ENCODE measurements around the gene UBAC1.

The UBAC1 gene

GRCh38 chr9:135886147-135886981 is 74.8 kb downstream of the UBAC1 start:
- no peaks in the 10 kb centered on the region for H3K9me2 ChIP-seq (replicated peaks; ENCODE audit: low read depth, low read length)
- H3K4me3 ChIP-seq (ENCODE audit: low read length, poor library complexity, severe bottlenecking) = no peak overlapping the region
- H4K20me1 ChIP-seq (ENCODE audit: insufficient read depth, low read length, poor library complexity, severe bottlenecking) = peaks cover 85% of the 10 kb centered on the region
- H3K4me2 ChIP-seq (ENCODE audit: low read depth, low read length, poor library complexity, severe bottlenecking) = no peak overlapping the region
- no peaks in the 10 kb centered on the region for H3K27me3 ChIP-seq (ENCODE audit: insufficient read depth, low read length, poor library complexity, severe bottlenecking)
- peaks cover 14% of the 10 kb centered on the region; the same call in 1 of the 2 replicates for H3K36me3 ChIP-seq (ENCODE audit: insufficient read depth, low read length)
- H2AFZ ChIP-seq (ENCODE audit: low read length) = no peak overlapping the region
- no peak overlapping the region for H3K9ac ChIP-seq (ENCODE audit: low read depth, low read length, poor library complexity, severe bottlenecking)
- H3K4me1 ChIP-seq (ENCODE audit: insufficient read depth, low read length, poor library complexity, severe bottlenecking) = peaks cover 39% of the 10 kb centered on the region
- H3K9me3 ChIP-seq (ENCODE audit: insufficient read depth, low read depth, low read length) = no peaks in the 10 kb centered on the region
- TF ChIP-seq, protein P1, sequence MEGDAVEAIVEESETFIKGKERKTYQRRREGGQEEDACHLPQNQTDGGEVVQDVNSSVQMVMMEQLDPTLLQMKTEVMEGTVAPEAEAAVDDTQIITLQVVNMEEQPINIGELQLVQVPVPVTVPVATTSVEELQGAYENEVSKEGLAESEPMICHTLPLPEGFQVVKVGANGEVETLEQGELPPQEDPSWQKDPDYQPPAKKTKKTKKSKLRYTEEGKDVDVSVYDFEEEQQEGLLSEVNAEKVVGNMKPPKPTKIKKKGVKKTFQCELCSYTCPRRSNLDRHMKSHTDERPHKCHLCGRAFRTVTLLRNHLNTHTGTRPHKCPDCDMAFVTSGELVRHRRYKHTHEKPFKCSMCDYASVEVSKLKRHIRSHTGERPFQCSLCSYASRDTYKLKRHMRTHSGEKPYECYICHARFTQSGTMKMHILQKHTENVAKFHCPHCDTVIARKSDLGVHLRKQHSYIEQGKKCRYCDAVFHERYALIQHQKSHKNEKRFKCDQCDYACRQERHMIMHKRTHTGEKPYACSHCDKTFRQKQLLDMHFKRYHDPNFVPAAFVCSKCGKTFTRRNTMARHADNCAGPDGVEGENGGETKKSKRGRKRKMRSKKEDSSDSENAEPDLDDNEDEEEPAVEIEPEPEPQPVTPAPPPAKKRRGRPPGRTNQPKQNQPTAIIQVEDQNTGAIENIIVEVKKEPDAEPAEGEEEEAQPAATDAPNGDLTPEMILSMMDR (conservative IDR thresholded peaks at IDR 0.05; ENCODE audit: low read length) = no peak
- TF ChIP-seq EZH2phosphoT487 (IDR thresholded peaks at IDR 0.05; ENCODE audit: borderline replicate concordance) = no peak
- H3F3A ChIP-seq (ENCODE audit: low read depth) = no peaks in the 10 kb centered on the region
- peaks cover 100% of the 10 kb centered on the region for H3K79me2 ChIP-seq (ENCODE audit: insufficient read depth, low read length)

GRCh38 chr9:135885100-135885853 is 75.9 kb downstream of the UBAC1 start:
- Histone ChIP-seq H3K9me2 (replicated peaks; ENCODE audit: low read depth, low read length) (no peaks in the 10 kb centered on the region), H3K9me3 (ENCODE audit: insufficient read depth, low read depth, low read length) (no peaks in the 10 kb centered on the region), H3K79me2 (ENCODE audit: insufficient read depth, low read length) (peaks cover 96% of the 10 kb centered on the region), H3F3A (ENCODE audit: low read depth) (no peaks in the 10 kb centered on the region), H3K4me2 (ENCODE audit: low read depth, low read length, poor library complexity, severe bottlenecking) (no peak overlapping the region), H3K27me3 (ENCODE audit: insufficient read depth, low read length, poor library complexity, severe bottlenecking) (no peaks in the 10 kb centered on the region), H3K9ac (ENCODE audit: low read depth, low read length, poor library complexity, severe bottlenecking) (no peak overlapping the region), H3K4me3 (ENCODE audit: low read length, poor library complexity, severe bottlenecking) (no peak overlapping the region), H2AFZ (ENCODE audit: low read length) (no peak overlapping the region), H3K36me3 (ENCODE audit: insufficient read depth, low read length) (peaks cover 15% of the 10 kb centered on the region; the same call in 1 of the 2 replicates), H4K20me1 (ENCODE audit: insufficient read depth, low read length, poor library complexity, severe bottlenecking) (peaks cover 74% of the 10 kb centered on the region), H3K4me1 (ENCODE audit: insufficient read depth, low read length, poor library complexity, severe bottlenecking) (peaks cover 39% of the 10 kb centered on the region)
- no peak for TF ChIP-seq EZH2phosphoT487 (IDR thresholded peaks at IDR 0.05; ENCODE audit: borderline replicate concordance)
- TF ChIP-seq, protein P1 (conservative IDR thresholded peaks at IDR 0.05; ENCODE audit: low read length) = no peak

DNA sequence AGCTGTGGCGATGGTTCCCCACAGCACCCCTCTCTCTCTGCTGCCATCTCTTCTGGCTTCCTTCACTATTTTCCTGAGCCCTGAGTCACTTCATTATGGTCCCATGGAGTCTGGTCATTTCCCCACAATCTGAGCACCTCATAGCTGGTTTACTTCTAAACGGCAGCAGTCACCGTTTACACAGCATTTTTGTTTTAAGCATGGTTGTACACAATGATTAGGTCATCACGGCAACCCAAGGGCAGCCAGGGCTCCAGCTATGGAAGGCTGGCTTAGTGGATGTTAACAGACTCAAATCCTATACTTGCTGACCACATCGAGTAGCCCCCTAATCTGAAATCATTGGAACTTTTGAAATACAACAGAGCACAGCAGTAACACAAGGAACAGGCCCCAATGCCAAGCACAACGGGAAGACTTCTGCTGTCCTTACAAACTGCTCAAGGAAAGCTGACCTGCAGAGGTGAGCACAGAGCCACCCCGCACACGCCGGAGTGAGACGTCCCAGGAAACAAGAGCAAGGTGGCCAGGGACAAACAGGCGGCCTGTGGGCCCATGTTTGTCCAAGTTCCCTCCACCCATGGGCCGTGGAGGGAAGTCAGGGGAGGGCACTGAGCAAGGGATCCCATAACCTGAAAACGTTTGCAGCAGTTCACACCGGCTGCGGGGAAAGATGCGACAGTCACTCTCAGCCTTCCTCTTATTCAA is 76.7 kb downstream of the UBAC1 start:
- peaks cover 39% of the 10 kb centered on the region for H3K4me1 ChIP-seq (ENCODE audit: insufficient read depth, low read length, poor library complexity, severe bottlenecking)
- H3K27me3 ChIP-seq (ENCODE audit: insufficient read depth, low read length, poor library complexity, severe bottlenecking) = no peaks in the 10 kb centered on the region
- peaks cover 92% of the 10 kb centered on the region for H3K79me2 ChIP-seq (ENCODE audit: insufficient read depth, low read length)
- peaks cover 70% of the 10 kb centered on the region for H4K20me1 ChIP-seq (ENCODE audit: insufficient read depth, low read length, poor library complexity, severe bottlenecking)
- no peaks in the 10 kb centered on the region for H3F3A ChIP-seq (ENCODE audit: low read depth)
- no peak overlapping the region for H3K9ac ChIP-seq (ENCODE audit: low read depth, low read length, poor library complexity, severe bottlenecking)
- TF ChIP-seq EZH2phosphoT487 (IDR thresholded peaks at IDR 0.05; ENCODE audit: borderline replicate concordance) = no peak
- TF ChIP-seq, protein P1 (conservative IDR thresholded peaks at IDR 0.05; ENCODE audit: low read length) = no peak
- no peak overlapping the region for H3K4me2 ChIP-seq (ENCODE audit: low read depth, low read length, poor library complexity, severe bottlenecking)
- H3K9me2 ChIP-seq (replicated peaks; ENCODE audit: low read depth, low read length) = no peaks in the 10 kb centered on the region
- H3K36me3 ChIP-seq (ENCODE audit: insufficient read depth, low read length) = peaks cover 16% of the 10 kb centered on the region; the same call in 1 of the 2 replicates
- H3K9me3 ChIP-seq (ENCODE audit: insufficient read depth, low read depth, low read length) = no peaks in the 10 kb centered on the region
- no peak overlapping the region for H2AFZ ChIP-seq (ENCODE audit: low read length)
- H3K4me3 ChIP-seq (ENCODE audit: low read length, poor library complexity, severe bottlenecking) = no peak overlapping the region

Data from Loucy (cell line).